ENCODE measurements around the gene SLC35F6. TPM values are rescaled to one million over a fixed set of nuclear protein-coding genes. Genes with fewer than 3 reads are reported as not detected.

The SLC35F6 gene
- total and polyA plus RNA-seq, 4 donors: 21.1 to 23.8 (median 23.3) TPM

- Histone ChIP-seq H3K36me3 (ENCODE audit: control insufficient read depth, insufficient read depth, low read length) (peaks cover 69% of the 10 kb centered on the region), H3K27me3 (ENCODE audit: control insufficient read depth, insufficient read depth, low read length) (no peaks in the 10 kb centered on the region), H3K4me3 (ENCODE audit: low read depth, low read length) (no peak overlapping the region), H3K9me3 (ENCODE audit: control insufficient read depth, insufficient read depth, low read length) (no peaks in the 10 kb centered on the region), H3K27ac (ENCODE audit: low read depth, low read length) (no peak overlapping the region), H3K4me1 (ENCODE audit: control insufficient read depth, insufficient read depth, low read length) (no peaks in the 10 kb centered on the region)
- DNase-seq (ENCODE audit: low read depth in 4 of 6, low spot score in 6 of 6): no peak
- 97% methylated on average over 18 of the region's 18 CpGs for WGBS (ENCODE audit: insufficient coverage)
Observed at GRCh38 chr2:26778098-26778497, 14.0 kb downstream of the SLC35F6 start.

GRCh38 chr2:26778507-26778906, 14.4 kb downstream of the SLC35F6 start:
- H3K4me1 ChIP-seq (ENCODE audit: control insufficient read depth, insufficient read depth, low read length): no peaks in the 10 kb centered on the region
- no peak overlapping the region for H3K27ac ChIP-seq (ENCODE audit: low read depth, low read length)
- peaks cover 69% of the 10 kb centered on the region for H3K36me3 ChIP-seq (ENCODE audit: control insufficient read depth, insufficient read depth, low read length)
- no peaks in the 10 kb centered on the region for H3K27me3 ChIP-seq (ENCODE audit: control insufficient read depth, insufficient read depth, low read length)
- no peak overlapping the region for H3K4me3 ChIP-seq (ENCODE audit: low read depth, low read length)
- no peak for DNase-seq (ENCODE audit: low read depth in 4 of 6, low spot score in 6 of 6)
- no peaks in the 10 kb centered on the region for H3K9me3 ChIP-seq (ENCODE audit: control insufficient read depth, insufficient read depth, low read length)
- 100% methylated on average over 2 of the region's 3 CpGs for WGBS (ENCODE audit: insufficient coverage)

DNA sequence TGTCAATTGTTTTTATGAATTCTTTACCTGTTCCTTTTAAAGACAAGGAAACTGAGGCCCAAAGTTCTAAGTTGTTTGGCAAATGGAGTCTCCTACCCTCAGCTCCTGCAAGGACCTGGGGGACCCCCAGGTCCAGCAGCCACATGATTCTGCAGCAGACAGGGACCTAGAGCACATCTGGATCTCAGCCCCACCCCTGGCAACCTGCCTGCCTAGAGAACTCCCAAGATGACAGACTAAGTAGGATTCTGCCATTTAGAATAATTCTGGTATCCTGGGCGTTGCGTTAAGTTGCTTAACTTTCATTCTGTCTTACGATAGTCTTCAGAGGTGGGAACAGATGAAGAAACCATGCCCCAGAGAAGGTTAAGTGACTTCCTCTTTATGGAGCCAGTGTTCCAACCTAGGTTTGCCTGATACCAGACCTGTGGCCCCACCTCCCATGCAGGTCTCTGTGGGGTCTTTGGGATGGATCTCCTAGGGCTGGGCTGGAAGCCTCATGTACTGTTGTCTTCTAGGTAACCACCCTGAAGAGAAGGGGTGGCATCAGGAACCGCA, 16.2 kb downstream of the SLC35F6 start:
- H3K4me1 ChIP-seq (ENCODE audit: control insufficient read depth, insufficient read depth, low read length): peaks cover 1% of the 10 kb centered on the region
- peaks cover 57% of the 10 kb centered on the region for H3K36me3 ChIP-seq (ENCODE audit: control insufficient read depth, insufficient read depth, low read length)
- no peak overlapping the region for H3K4me3 ChIP-seq (ENCODE audit: low read depth, low read length)
- no peak for DNase-seq (ENCODE audit: low read depth in 4 of 6, low spot score in 6 of 6)
- H3K9me3 ChIP-seq (ENCODE audit: control insufficient read depth, insufficient read depth, low read length): no peaks in the 10 kb centered on the region
- 94% methylated on average over 4 of the region's 4 CpGs for WGBS (ENCODE audit: insufficient coverage)
- H3K27ac ChIP-seq (ENCODE audit: low read depth, low read length): no peak overlapping the region
- H3K27me3 ChIP-seq (ENCODE audit: control insufficient read depth, insufficient read depth, low read length): no peaks in the 10 kb centered on the region

DNA sequence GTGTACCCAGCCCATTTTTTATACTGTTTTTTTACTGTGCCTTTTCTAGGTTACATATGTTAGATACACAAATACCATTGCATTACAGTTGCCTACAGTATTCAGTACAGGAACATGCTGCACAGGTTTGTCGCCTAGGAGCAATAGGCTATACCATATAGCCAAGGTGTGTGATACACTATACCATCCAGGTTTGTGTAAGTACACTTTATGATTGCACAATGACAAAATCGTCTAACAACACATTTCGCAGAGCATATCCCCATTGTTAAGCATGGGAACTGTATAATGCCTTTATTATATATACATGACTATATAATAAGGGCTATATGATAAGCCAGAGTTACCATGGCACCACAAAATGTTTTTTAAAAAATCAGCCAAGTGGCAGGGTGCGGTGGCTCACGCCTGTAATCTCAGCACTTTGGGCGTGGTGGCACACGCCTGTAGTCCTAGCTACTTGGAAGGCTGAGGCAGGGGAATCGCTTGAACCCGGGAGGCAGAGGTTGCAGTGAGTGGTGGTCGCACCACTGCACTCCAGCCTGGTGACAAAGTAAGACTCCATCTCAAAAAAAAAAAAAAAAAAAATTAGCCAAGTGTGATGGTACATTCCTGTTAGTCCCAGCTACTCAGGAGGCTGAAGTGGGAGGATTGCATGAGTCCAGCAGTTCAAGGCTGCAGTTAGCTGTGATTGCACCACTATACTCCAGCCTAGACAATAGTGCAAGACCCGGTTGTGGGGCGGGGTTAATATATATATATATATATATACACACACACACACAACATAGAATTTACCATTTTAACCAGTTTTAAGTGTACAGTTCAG, 19.0 kb downstream of the SLC35F6 start:
- Histone ChIP-seq H3K9me3 (ENCODE audit: control insufficient read depth, insufficient read depth, low read length) (no peaks in the 10 kb centered on the region), H3K27me3 (ENCODE audit: control insufficient read depth, insufficient read depth, low read length) (no peaks in the 10 kb centered on the region), H3K4me1 (ENCODE audit: control insufficient read depth, insufficient read depth, low read length) (peaks cover 13% of the 10 kb centered on the region), H3K4me3 (ENCODE audit: low read depth, low read length) (no peak overlapping the region), H3K27ac (ENCODE audit: low read depth, low read length) (no peak overlapping the region), H3K36me3 (ENCODE audit: control insufficient read depth, insufficient read depth, low read length) (peaks cover 30% of the 10 kb centered on the region)
- WGBS (ENCODE audit: insufficient coverage): 98% methylated on average over 4 of the region's 12 CpGs
- no peak for DNase-seq (ENCODE audit: low read depth in 4 of 6, low spot score in 6 of 6)

- Histone ChIP-seq H3K4me3 (ENCODE audit: low read depth, low read length) (no peak overlapping the region), H3K27ac (ENCODE audit: low read depth, low read length) (peak overlapping the region; percentile 83), H3K9me3 (ENCODE audit: control insufficient read depth, insufficient read depth, low read length) (no peaks in the 10 kb centered on the region), H3K36me3 (ENCODE audit: control insufficient read depth, insufficient read depth, low read length) (peaks cover 16% of the 10 kb centered on the region), H3K4me1 (ENCODE audit: control insufficient read depth, insufficient read depth, low read length) (peaks cover 13% of the 10 kb centered on the region), H3K27me3 (ENCODE audit: control insufficient read depth, insufficient read depth, low read length) (no peaks in the 10 kb centered on the region)
- peak in 1 of 6 donors; percentile 14 for DNase-seq (ENCODE audit: low read depth in 4 of 6, low spot score in 6 of 6)
- WGBS (ENCODE audit: insufficient coverage): 96% methylated on average over 14 of the region's 19 CpGs
Observed at GRCh38 chr2:26784570-26785234, 20.6 kb downstream of the SLC35F6 start.

- WGBS (ENCODE audit: insufficient coverage): 0% methylated on average over 39 of the region's 55 CpGs
Observed at GRCh38 chr2:26785431-26786206, 21.5 kb downstream of the SLC35F6 start, which contains the start of gene CENPA. TSS of gene CENPA (plus strand) at chr2:26786056. CDS start at chr2:26786197, 141 bp downstream.

GRCh38 chr2:26786207-26787028, 22.3 kb downstream of the SLC35F6 start:
- Histone ChIP-seq H3K27ac (ENCODE audit: low read depth, low read length) (no peak overlapping the region), H3K4me3 (ENCODE audit: low read depth, low read length) (peak overlapping the region; percentile 61), H3K9me3 (ENCODE audit: control insufficient read depth, insufficient read depth, low read length) (no peaks in the 10 kb centered on the region), H3K4me1 (ENCODE audit: control insufficient read depth, insufficient read depth, low read length) (peaks cover 13% of the 10 kb centered on the region), H3K27me3 (ENCODE audit: control insufficient read depth, insufficient read depth, low read length) (no peaks in the 10 kb centered on the region), H3K36me3 (ENCODE audit: control insufficient read depth, insufficient read depth, low read length) (peaks cover 6% of the 10 kb centered on the region)
- 4% methylated on average over 53 of the region's 55 CpGs for WGBS (ENCODE audit: insufficient coverage)
- no peak for DNase-seq (ENCODE audit: low read depth in 4 of 6, low spot score in 6 of 6)

More at GRCh38 chr2:26785431-26786206, 21.5 kb downstream of the SLC35F6 start, which contains the start of gene CENPA:
- H3K4me1 ChIP-seq (ENCODE audit: control insufficient read depth, insufficient read depth, low read length): peaks cover 13% of the 10 kb centered on the region
- peak within 1 kb of the TSS; percentile 61 for H3K4me3 ChIP-seq (ENCODE audit: low read depth, low read length)
- H3K36me3 ChIP-seq (ENCODE audit: control insufficient read depth, insufficient read depth, low read length): peaks cover 9% of the 10 kb centered on the region
- H3K27me3 ChIP-seq (ENCODE audit: control insufficient read depth, insufficient read depth, low read length): no peaks in the 10 kb centered on the region
- DNase-seq (ENCODE audit: low read depth in 4 of 6, low spot score in 6 of 6): peak; percentile 98 to 100 (median 100)
- H3K9me3 ChIP-seq (ENCODE audit: control insufficient read depth, insufficient read depth, low read length): no peaks in the 10 kb centered on the region
- H3K27ac ChIP-seq (ENCODE audit: low read depth, low read length): peak within 1 kb of the TSS; percentile 83

DNA sequence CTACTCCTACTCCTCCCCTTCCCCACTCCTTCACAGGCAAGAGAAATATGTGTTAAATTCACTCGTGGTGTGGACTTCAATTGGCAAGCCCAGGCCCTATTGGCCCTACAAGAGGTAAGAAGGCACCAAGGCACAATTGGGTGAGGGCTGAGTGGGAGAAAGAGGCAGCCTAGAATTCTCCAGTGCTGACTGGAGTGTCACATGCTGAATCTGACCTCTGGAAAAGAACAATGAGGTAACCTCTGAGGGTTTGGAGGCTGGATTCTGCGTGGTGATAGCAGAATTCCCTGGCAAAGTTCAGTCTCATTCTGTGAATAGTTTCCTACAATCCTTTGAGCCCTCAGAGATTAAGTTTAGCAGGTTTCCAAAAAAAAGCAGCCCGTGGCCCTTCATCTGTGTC, 28.6 kb downstream of the SLC35F6 start:
- Histone ChIP-seq H3K9me3 (ENCODE audit: control insufficient read depth, insufficient read depth, low read length) (no peaks in the 10 kb centered on the region), H3K4me3 (ENCODE audit: low read depth, low read length) (no peak overlapping the region), H3K27me3 (ENCODE audit: control insufficient read depth, insufficient read depth, low read length) (no peaks in the 10 kb centered on the region), H3K4me1 (ENCODE audit: control insufficient read depth, insufficient read depth, low read length) (no peaks in the 10 kb centered on the region), H3K27ac (ENCODE audit: low read depth, low read length) (no peak overlapping the region), H3K36me3 (ENCODE audit: control insufficient read depth, insufficient read depth, low read length) (peaks cover 2% of the 10 kb centered on the region)
- DNase-seq (ENCODE audit: low read depth in 4 of 6, low spot score in 6 of 6): no peak
- 74% methylated on average over 3 of the region's 3 CpGs for WGBS (ENCODE audit: insufficient coverage)
